Brain microvascular endothelial cell (primary cell): ENCODE data around the gene TP53TG3E.
"Not testable (repeated sequence)": the region's sequence is repeated elsewhere in the genome, so short reads cannot be mapped to it uniquely, and the experiment has no call there.

ENCODE experiments used
- DNase-seq: peaks from one replicate; pipeline ENCODE4 v3.0.0-alpha.2; 2020
- H3K27ac ChIP-seq: fragments of 250-450 bp; sonication (Bioruptor Pico); 2 replicates; pipeline ENCODE4 v1.5.1; 2020; ENCODE audit warnings: mild to moderate bottlenecking, moderate library complexity
- H3K27me3 ChIP-seq: fragments of 250-450 bp; sonication (Bioruptor Pico); replicated peaks from 2 replicates; pipeline ENCODE4 v1.5.1; 2020; ENCODE audit warnings: mild to moderate bottlenecking
- H3K36me3 ChIP-seq: fragments of 250-450 bp; sonication (Bioruptor Pico); replicated peaks from 2 replicates; pipeline ENCODE4 v1.5.1; 2020; ENCODE audit warnings: mild to moderate bottlenecking
- H3K4me3 ChIP-seq: 2 replicates; pipeline ENCODE4 v1.5.1; 2011; ENCODE audit warnings: low read depth, mild to moderate bottlenecking, control low read depth, low read length, moderate library complexity
- in situ Hi-C: cut with HindIII; loops from 2 replicates; pipeline ENCODE4 v1.10.0; 2017; ENCODE audit warnings: low sequenced_read_pairs, low pct_ligation_motif_present

Gene TP53TG3E

GRCh38 chr16:33304006-33304405 lies at the start of gene TP53TG3E:
TSS of gene TP53TG3E (plus strand) at chr16:33304306. CDS start at chr16:33304374, 68 bp downstream.
- H3K27me3 ChIP-seq, H3K36me3 ChIP-seq, H3K27ac ChIP-seq, in situ Hi-C loops, DNase-seq, H3K4me3 ChIP-seq: not testable (repeated sequence)

- DNase-seq, result peak; percentile 23
- H3K27ac ChIP-seq, H3K4me3 ChIP-seq, H3K36me3 ChIP-seq, in situ Hi-C loops, H3K27me3 ChIP-seq: not testable (repeated sequence)
These were observed 32.3 kb downstream of the TP53TG3E start for GRCh38 chr16:33336226-33337012.

GRCh38 chr16:33337627-33338542 lies 33.8 kb downstream of the TP53TG3E start:
- H3K4me3 ChIP-seq, H3K27me3 ChIP-seq, H3K27ac ChIP-seq, H3K36me3 ChIP-seq, in situ Hi-C loops: not testable (repeated sequence)
- DNase-seq, result peak; percentile 14

GRCh38 chr16:33338543-33338951 lies 34.4 kb downstream of the TP53TG3E start:
- DNase-seq, in situ Hi-C loops: not testable (repeated sequence)

GRCh38 chr16:33339093-33340061 lies 35.3 kb downstream of the TP53TG3E start:
- DNase-seq, result peak; percentile 35
- H3K4me3 ChIP-seq, H3K27ac ChIP-seq, in situ Hi-C loops, H3K27me3 ChIP-seq, H3K36me3 ChIP-seq: not testable (repeated sequence)

More at GRCh38 chr16:33338543-33338951, 34.4 kb downstream of the TP53TG3E start:
- H3K27me3 ChIP-seq, H3K4me3 ChIP-seq, H3K27ac ChIP-seq, H3K36me3 ChIP-seq: not testable (repeated sequence)
